HCT116 (cell line): ENCODE measurements around the gene MED16. TPM values are rescaled to one million over a fixed set of nuclear protein-coding genes. Genes with fewer than 3 reads are reported as not detected.

Experiments used
- ATAC-seq: fragments of 200-7000 bp; cut with Tn5 transposase; 2 replicates; pipeline ENCODE4 v1.9.1; 2020; ENCODE audit warnings: mild to moderate bottlenecking, moderate library complexity
- BruUV-seq: library from RNA; stranded (reverse); fragments of 400-500 nt; replicated peaks from 2 replicates; lab custom pipeline; 2021; lab: Mats Ljungman, UMichigan
- CTCF ChIA-PET: fragments of 300-600 bp; sonication (Branson Sonifier 250); formaldehyde crosslinking; loops from one replicate; lab custom pipeline; 2021; ENCODE audit warnings: antibody characterized with exemption; lab: Charles Lee
- POLR2A ChIA-PET: fragments of 300-600, 350-600 bp; sonication (Branson Sonifier 250); formaldehyde crosslinking; loops from one replicate; lab custom pipeline; 2021; ENCODE audit warnings: antibody characterized with exemption; lab: Charles Lee
- RAD21 ChIA-PET, 2 experiments: fragments of 300-600 bp; sonication (Branson Sonifier 250); formaldehyde crosslinking; loops; one replicate each; lab custom pipeline; 2023; ENCODE audit warnings: low total read pairs in 2 of 2; ENCODE audit not compliant: uncharacterized antibody in 2 of 2, unreplicated experiment in 2 of 2, low non-redundant PET in 1 of 2; lab: Charles Lee
- DNase-seq: peaks from one replicate; pipeline ENCODE4 v3.0.0-alpha.2; 2010; ENCODE audit warnings: low read depth, low spot score
- H2AFZ ChIP-seq: fragments of 200-600 bp; shearing (Covaris generic), sonication (generic); 2 replicates; pipeline ENCODE4 v1.6.1; 2017; ENCODE audit warnings: low read depth, mixed run types, mixed read lengths, antibody characterized with exemption, low read length; ENCODE audit not compliant: poor library complexity, severe bottlenecking
- H3K27ac ChIP-seq: 2 replicates; pipeline ENCODE4 v1.5.1; 2012; ENCODE audit warnings: low read depth, low read length
- H3K27me3 ChIP-seq: fragments of 200-600 bp; sonication (generic); 2 replicates; pipeline ENCODE4 v1.6.1; 2016; ENCODE audit warnings: mixed run types, low read length, mixed read lengths; ENCODE audit not compliant: insufficient read depth
- H3K36me3 ChIP-seq, 2 experiments: fragments of 200-500 bp in 1 of 2; fragments of 200-600 bp in 1 of 2; sonication (Bioruptor generic) in 1 of 2; sonication (generic) in 1 of 2; 2 replicates each; pipeline versions ENCODE4 v1.5.1 to v1.6.1; 2014 to 2016; ENCODE audit warnings: low read length in 2 of 2, inconsistent platforms in 1 of 2, mixed read lengths in 1 of 2, mixed run types in 1 of 2; ENCODE audit not compliant: insufficient read depth in 2 of 2, control insufficient read depth in 1 of 2
- H3K4me1 ChIP-seq, 2 experiments: fragments of 200-600 bp in 1 of 2; sonication (generic) in 1 of 2; 2 replicates each; pipeline versions ENCODE4 v1.5.1 to v1.6.1; 2012 to 2017; ENCODE audit warnings: low read length in 2 of 2, inconsistent platforms in 1 of 2, mild to moderate bottlenecking in 1 of 2, mixed read lengths in 1 of 2, mixed run types in 1 of 2, moderate library complexity in 1 of 2; ENCODE audit not compliant: insufficient read depth in 2 of 2, control insufficient read depth in 1 of 2
- H3K4me2 ChIP-seq: fragments of 200-600 bp; sonication (generic); 2 replicates; pipeline ENCODE4 v1.6.1; 2017; ENCODE audit warnings: mixed run types, low read length, mixed read lengths
- H3K4me3 ChIP-seq, 2 experiments: fragments of 200-600 bp in 1 of 2; sonication (generic) in 1 of 2; replicated peaks in 1 of 2; 2 replicates each; pipeline ENCODE4 v1.5.1; 2011 to 2016; ENCODE audit warnings: low read length in 2 of 2, control low read depth in 1 of 2, low read depth in 1 of 2, mild to moderate bottlenecking in 1 of 2, mixed read lengths in 1 of 2, mixed run types in 1 of 2
- H3K79me2 ChIP-seq: fragments of 200-600 bp; sonication (generic); 2 replicates; pipeline ENCODE4 v1.6.1; 2017; ENCODE audit warnings: mild to moderate bottlenecking, mixed run types, low read length, moderate library complexity, mixed read lengths; ENCODE audit not compliant: insufficient read depth
- H3K9ac ChIP-seq: fragments of 200-600 bp; sonication (generic); 2 replicates; pipeline ENCODE4 v1.6.1; 2016; ENCODE audit warnings: low read length, mixed read lengths
- H3K9me2 ChIP-seq: fragments of 200-600 bp; sonication (generic), shearing (Covaris generic); 2 replicates; pipeline ENCODE4 v1.6.1; 2017; ENCODE audit warnings: mixed run types, mild to moderate bottlenecking, moderate library complexity; ENCODE audit not compliant: insufficient read depth
- H3K9me3 ChIP-seq, 2 experiments: fragments of 200-500 bp in 1 of 2; fragments of 200-600 bp in 1 of 2; sonication (Bioruptor generic) in 1 of 2; sonication (generic) in 1 of 2; 2 replicates each; pipeline ENCODE4 v1.6.1; 2014 to 2017; ENCODE audit warnings: low read length in 2 of 2, mixed read lengths in 2 of 2, inconsistent platforms in 1 of 2, low read depth in 1 of 2, mild to moderate bottlenecking in 1 of 2, mixed run types in 1 of 2, moderate library complexity in 1 of 2; ENCODE audit not compliant: control insufficient read depth in 1 of 2, insufficient read depth in 1 of 2
- H4K20me1 ChIP-seq: fragments of 200-600 bp; sonication (generic), shearing (Covaris generic); 2 replicates; pipeline ENCODE4 v1.6.1; 2017; ENCODE audit warnings: mixed run types, mild to moderate bottlenecking, moderate library complexity; ENCODE audit not compliant: insufficient read depth
- CBX3 ChIP-seq: IDR thresholded peaks from 2 replicates; pipeline ENCODE4 v1.6.1; 2012; ENCODE audit warnings: low read depth
- EGR1 ChIP-seq: IDR thresholded peaks from 2 replicates; pipeline ENCODE4 v1.6.1; 2012; ENCODE audit warnings: low read depth
- ELF1 ChIP-seq: IDR thresholded peaks from 2 replicates; pipeline ENCODE4 v1.6.1; 2012; ENCODE audit warnings: low read depth, borderline replicate concordance
- JUND ChIP-seq: IDR thresholded peaks from 2 replicates; pipeline ENCODE4 v1.6.1; 2012
- SRF ChIP-seq: IDR thresholded peaks from 2 replicates; pipeline ENCODE4 v1.6.1; 2012; ENCODE audit warnings: low read depth
- TCF7L2 ChIP-seq: IDR thresholded peaks from 2 replicates; pipeline ENCODE4 v1.7.0; 2011; ENCODE audit warnings: borderline replicate concordance, inconsistent platforms; ENCODE audit not compliant: insufficient read depth, insufficient read length; ENCODE audit errors: extremely low read depth
- intact Hi-C: fragments of 100-400 bp; cut with micrococcal nuclease; formaldehyde crosslinking; loops from 2 replicates; pipeline ENCODE4 v1.10.0; 2022
- total RNA-seq: library from RNA; stranded (reverse); gene quantifications from one replicate; pipeline ENCODE4 v1.2.1, GENCODE V29; 2021; ENCODE audit not compliant: unreplicated experiment
- TF ChIP-seq, protein P1 (sequence below): IDR thresholded peaks from 2 replicates; pipeline ENCODE4 v1.6.1; 2012
- TF ChIP-seq, protein P2 (sequence below): IDR thresholded peaks from 2 replicates; pipeline ENCODE4 v1.6.1; 2011; ENCODE audit warnings: mild to moderate bottlenecking, low read length, moderate library complexity; ENCODE audit not compliant: insufficient replicate concordance; ENCODE audit errors: extremely low read depth

MED16 gene
- total RNA-seq, 1 experiment from 2014 or later, result 73.6 TPM

DNA sequence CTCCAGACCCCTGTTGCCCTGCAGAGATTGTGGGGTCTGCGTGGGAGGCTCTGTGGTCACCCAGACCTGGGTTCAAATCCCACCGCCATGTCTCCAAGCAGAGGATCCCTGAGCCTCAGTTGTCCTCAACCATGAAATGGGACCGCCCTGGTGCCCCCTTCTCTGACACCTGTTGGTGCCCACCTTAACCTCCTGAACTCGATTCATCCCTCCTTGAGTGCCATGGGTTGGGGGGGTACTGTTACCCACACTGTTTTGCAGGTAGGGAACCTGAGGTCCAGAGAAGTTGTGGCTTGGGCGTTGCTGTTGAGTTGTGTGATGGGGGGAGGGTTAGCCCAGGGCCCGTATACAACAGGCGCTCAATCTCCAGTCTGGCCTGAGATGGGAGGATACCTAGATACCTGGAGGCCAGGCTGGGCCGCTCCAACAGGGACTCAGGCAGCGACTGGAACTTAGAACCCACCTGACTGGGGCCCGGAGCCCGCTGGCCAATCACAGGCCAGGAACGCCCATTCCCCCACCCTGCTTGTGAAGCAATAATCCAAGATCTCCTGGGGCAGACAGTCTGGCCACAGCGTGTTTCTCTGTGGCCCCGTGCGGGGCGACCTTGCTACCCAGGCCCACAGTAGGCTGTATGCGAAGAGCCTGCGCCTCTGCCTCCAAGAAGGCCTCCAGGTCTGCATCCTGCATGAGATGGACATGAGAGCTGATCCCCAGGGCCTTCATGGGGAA lies 35.6 kb upstream of the MED16 start:
- Histone ChIP-seq H4K20me1 (no peaks in the 10 kb centered on the region), H3K27me3 (no peaks in the 10 kb centered on the region), H3K9ac (no peak overlapping the region)
- TF ChIP-seq, protein P1, sequence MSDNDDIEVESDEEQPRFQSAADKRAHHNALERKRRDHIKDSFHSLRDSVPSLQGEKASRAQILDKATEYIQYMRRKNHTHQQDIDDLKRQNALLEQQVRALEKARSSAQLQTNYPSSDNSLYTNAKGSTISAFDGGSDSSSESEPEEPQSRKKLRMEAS, result no peak
- TF ChIP-seq ELF1, result no peak
- TF ChIP-seq TCF7L2, result no peak
- TF ChIP-seq EGR1, result no peak
- TF ChIP-seq, protein P2, sequence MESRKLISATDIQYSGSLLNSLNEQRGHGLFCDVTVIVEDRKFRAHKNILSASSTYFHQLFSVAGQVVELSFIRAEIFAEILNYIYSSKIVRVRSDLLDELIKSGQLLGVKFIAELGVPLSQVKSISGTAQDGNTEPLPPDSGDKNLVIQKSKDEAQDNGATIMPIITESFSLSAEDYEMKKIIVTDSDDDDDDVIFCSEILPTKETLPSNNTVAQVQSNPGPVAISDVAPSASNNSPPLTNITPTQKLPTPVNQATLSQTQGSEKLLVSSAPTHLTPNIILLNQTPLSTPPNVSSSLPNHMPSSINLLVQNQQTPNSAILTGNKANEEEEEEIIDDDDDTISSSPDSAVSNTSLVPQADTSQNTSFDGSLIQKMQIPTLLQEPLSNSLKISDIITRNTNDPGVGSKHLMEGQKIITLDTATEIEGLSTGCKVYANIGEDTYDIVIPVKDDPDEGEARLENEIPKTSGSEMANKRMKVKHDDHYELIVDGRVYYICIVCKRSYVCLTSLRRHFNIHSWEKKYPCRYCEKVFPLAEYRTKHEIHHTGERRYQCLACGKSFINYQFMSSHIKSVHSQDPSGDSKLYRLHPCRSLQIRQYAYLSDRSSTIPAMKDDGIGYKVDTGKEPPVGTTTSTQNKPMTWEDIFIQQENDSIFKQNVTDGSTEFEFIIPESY, result no peak
- TF ChIP-seq CBX3, result no peak
- TF ChIP-seq JUND, result no peak
- TF ChIP-seq SRF, result no peak
- TF ChIP-seq, all 23 proteins: peak for 0
- ATAC-seq, result no peak
- Histone ChIP-seq H3K4me1 (peaks cover 28 to 48% of the 10 kb centered on the region in 2 experiments), H3K4me2 (peak overlapping the region; percentile 99; the same call in 1 of the 2 replicates), H3K79me2 (peaks cover 19% of the 10 kb centered on the region), H3K9me3 (no peaks in the 10 kb centered on the region), H3K4me3 (no peak overlapping the region), H3K27ac (no peak overlapping the region; the same call in 1 of the 2 replicates), H3K36me3 (peaks cover 0 to 4% of the 10 kb centered on the region in 2 experiments; a peak in 1 of 4 replicates), H2AFZ (no peak overlapping the region), H3K9me2 (no peaks in the 10 kb centered on the region)
- intact Hi-C loops, result loop anchor here (10.0 kb wide), 1 partner anchor 256 kb away; no protein-coding TSS in a partner anchor
- ChIA-PET CTCF (no interaction called here), POLR2A (interaction anchor here (0.6 kb wide), 1 partner anchor 252 kb away, joined by 7 read pairs; no protein-coding TSS in a partner anchor), RAD21 (no interaction called here)
- BruUV-seq, result TSS peak; percentile 30
- no peak for DNase-seq
